Fibroblast of lung (primary cell): ENCODE measurements around the gene ICA1.

Experiments
- EZH2 ChIP-seq: IDR thresholded peaks from 2 replicates; pipeline ENCODE4 v1.5.1; 2012; ENCODE audit warnings: low read length, control low read depth, mild to moderate bottlenecking; ENCODE audit errors: missing control alignments
- TF ChIP-seq, protein P1 (sequence below), 2 donors: IDR thresholded peaks in 1 of 2; conservative IDR thresholded peaks in 1 of 2; 1 replicate in 1 of 2; 2 replicates in 1 of 2; pipeline ENCODE4 v1.5.1; 2011 to 2012; ENCODE audit warnings: low read length in 2 of 2, control low read depth in 1 of 2, inconsistent platforms in 1 of 2, low read depth in 1 of 2, mild to moderate bottlenecking in 1 of 2

DNA sequence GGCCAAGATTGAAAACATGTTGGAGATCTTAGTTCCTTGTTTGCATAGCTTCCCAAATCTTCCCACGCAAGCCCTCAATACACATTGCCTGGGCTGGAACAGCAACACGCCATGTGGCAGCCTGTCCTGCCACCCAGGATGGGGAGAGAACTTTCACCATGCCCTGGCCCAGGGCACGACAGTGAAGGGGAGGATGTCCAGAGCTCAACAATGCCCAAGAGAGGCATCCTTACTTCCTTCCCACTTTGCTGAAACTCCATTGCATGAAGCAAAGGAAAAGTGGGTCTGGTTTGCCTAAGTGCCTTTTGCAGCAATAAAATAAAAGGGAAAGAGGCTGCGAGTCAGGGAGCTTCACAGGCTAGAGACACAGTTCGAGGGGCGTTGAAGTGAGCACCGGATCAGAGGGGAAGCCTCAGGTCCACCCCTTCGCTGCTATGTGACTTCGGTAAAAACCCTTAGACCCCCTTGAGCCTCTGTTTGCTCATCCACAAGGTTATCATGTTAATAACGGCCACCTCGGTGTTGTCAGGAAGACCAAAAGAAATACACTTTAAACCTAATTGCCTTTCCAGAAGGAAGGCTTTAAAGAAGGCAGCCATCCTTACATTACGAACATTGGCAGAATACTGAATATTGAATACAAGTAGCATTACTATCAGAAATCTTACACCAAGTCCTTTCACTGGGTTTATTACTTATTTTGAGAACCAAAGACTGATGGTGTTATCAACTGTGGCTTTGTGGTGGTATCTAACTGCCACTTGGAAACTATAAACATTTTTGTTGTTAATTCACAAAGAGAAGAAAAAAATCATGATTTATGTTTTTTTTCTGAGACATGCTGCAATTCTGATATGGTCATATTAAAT, 133.3 kb downstream of the ICA1 start:
- no peak for TF ChIP-seq EZH2
- TF ChIP-seq, protein P1, sequence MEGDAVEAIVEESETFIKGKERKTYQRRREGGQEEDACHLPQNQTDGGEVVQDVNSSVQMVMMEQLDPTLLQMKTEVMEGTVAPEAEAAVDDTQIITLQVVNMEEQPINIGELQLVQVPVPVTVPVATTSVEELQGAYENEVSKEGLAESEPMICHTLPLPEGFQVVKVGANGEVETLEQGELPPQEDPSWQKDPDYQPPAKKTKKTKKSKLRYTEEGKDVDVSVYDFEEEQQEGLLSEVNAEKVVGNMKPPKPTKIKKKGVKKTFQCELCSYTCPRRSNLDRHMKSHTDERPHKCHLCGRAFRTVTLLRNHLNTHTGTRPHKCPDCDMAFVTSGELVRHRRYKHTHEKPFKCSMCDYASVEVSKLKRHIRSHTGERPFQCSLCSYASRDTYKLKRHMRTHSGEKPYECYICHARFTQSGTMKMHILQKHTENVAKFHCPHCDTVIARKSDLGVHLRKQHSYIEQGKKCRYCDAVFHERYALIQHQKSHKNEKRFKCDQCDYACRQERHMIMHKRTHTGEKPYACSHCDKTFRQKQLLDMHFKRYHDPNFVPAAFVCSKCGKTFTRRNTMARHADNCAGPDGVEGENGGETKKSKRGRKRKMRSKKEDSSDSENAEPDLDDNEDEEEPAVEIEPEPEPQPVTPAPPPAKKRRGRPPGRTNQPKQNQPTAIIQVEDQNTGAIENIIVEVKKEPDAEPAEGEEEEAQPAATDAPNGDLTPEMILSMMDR (conservative IDR thresholded peaks at IDR 0.05 in 1 of 2, IDR thresholded peaks at IDR 0.05 in 1 of 2; ENCODE audit: low read depth in 1 of 2, low read length in 2 of 2), result no peak
